ENCODE measurements around the gene ABCA7.

DNA sequence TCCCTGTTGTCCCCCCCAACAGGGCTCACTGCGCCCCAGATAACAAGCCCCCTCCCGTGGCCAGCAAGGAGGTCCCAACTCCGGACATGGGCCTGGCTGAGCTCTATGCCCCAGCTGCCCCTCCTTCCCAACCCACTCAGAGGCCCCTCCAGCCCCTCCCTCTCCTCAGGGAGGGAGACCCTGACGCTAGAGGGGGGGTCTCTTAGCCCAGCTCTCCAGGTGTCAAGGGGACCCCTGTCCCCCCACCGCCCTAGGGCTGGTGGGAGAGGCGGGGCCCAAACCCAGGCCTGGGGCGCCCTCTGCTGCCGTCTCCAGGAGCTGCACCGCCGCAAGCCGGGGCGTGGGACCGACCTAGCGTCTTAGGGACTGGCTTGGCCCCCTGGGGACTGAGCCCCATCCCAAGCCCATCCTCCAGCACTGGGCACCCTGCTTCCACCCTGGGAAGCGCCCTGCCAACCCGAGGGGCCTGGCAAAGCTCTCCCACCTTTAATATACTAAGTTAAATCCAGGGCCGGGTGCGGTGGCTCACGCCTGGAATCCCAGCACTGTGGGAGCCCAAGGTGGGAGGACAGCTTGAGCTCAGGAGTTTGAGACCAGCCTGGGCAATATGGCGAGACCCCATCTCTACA, 38.3 kb upstream of the ABCA7 start:
- TF ChIP-seq SRSF1 (optimal IDR thresholded peaks at IDR 0.05; ENCODE audit: low read depth, low read length) (no peak), BCL6 (CRISPR knock-in tag; IDR thresholded peaks at IDR 0.05) (no peak), SP2 (CRISPR knock-in tag; IDR thresholded peaks at IDR 0.05) (no peak), POLR2AphosphoS2 (IDR thresholded peaks at IDR 0.05; ENCODE audit: low read depth, low read length) (no peak), ELF3 (CRISPR knock-in tag; IDR thresholded peaks at IDR 0.05) (no peak)
- TF ChIP-seq, protein P1, sequence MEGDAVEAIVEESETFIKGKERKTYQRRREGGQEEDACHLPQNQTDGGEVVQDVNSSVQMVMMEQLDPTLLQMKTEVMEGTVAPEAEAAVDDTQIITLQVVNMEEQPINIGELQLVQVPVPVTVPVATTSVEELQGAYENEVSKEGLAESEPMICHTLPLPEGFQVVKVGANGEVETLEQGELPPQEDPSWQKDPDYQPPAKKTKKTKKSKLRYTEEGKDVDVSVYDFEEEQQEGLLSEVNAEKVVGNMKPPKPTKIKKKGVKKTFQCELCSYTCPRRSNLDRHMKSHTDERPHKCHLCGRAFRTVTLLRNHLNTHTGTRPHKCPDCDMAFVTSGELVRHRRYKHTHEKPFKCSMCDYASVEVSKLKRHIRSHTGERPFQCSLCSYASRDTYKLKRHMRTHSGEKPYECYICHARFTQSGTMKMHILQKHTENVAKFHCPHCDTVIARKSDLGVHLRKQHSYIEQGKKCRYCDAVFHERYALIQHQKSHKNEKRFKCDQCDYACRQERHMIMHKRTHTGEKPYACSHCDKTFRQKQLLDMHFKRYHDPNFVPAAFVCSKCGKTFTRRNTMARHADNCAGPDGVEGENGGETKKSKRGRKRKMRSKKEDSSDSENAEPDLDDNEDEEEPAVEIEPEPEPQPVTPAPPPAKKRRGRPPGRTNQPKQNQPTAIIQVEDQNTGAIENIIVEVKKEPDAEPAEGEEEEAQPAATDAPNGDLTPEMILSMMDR (CRISPR knock-in tag; IDR thresholded peaks at IDR 0.05) = peak; percentile 96

All from HepG2 (cell line).